HG02938 (cell line): ENCODE data around the gene SELENON.

Experiments
- ATAC-seq: cut with Tn5 transposase; IDR thresholded peaks from one replicate; pipeline ENCODE4 v1.9.1; 2021; ENCODE audit warnings: mild to moderate bottlenecking, moderate library complexity; ENCODE audit not compliant: unreplicated experiment

Gene SELENON

DNA sequence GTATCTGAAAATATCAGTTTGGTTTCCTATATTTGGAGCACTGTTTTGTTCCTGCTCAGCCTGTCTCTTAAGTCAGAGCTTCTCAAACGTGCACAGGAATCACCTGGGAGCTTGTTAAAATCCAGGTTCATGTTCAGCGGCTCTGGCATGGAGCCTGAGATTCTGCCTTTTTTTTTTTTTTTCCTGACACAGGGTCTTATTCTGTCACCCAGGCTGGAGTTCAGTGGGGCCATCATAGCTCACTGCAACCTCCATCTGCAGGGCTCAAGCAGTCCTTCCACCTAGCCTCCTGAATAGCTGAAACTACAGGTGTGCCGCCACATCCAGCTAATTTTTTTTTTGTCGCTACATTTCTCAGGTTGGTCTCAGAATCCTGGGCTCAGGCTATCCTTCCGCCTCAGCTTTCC, 12.2 kb upstream of the SELENON start:
- ATAC-seq = no peak

DNA sequence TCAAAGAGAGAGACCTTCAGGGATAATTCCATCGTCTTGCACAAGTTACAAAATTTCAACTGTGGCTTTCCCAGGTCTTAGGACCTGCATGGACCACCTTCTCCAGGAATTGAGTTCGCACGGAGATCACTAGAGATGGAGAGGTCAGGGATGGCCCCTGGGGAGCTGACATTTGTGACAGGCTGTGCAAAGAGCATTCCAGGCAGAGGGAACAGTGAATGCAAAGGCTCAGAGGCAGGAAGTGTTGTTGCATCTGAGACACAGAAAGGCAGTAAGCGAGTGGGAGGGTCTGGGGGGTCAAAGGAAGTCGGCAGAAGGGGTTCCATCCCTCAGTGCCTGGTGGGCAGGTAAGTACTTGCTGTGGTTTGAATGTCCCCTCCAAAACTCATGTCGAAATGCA, 9.5 kb upstream of the SELENON start:
- ATAC-seq = no peak

DNA sequence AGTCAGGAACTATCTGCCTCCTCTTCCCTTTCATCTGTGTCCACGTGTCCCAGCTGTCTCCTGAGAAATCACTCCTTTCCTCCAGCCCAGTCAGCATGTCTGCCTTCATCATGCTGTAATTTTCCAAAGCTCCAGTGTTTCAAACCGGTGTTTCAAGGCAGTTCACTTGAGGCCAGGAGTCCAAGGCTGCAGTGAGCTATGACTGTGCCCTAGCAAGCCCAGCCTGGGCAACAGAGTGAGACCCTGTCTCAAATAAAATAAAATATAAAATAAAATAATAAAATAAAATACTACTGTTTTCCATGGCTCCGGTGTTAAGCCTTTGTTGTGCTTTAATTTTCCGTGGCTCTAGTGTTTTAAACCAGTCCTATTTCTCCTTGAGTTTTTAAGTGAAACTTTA, 7.9 kb upstream of the SELENON start:
- no peak for ATAC-seq

DNA sequence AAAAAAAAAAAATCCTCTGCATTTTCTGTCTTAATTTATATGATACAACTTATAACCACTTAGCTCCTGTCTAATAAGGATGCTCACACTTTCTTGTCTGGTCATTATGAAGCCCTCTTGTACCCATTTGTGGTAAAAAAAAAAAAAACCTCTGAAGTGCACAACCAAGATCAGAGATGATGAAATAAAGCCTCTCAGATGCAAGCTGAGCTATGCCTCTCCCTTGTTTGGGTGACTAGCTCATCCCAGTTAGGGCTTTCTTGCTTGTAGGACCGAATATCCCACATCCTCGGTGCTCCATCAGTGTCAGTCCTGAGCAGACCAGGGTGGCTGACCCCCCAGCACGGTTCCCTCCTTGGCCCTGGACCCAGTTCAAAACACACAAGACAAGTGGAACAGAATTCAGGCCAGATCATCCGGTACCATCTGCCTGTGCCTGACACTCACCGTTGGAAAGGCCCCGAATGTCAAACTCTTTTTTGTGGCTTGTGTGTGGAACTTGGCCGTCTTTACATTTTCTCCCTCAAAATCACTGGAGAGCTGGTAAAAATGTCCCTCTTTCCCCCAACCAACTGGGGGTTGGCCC, 6.3 kb upstream of the SELENON start:
- no peak for ATAC-seq

DNA sequence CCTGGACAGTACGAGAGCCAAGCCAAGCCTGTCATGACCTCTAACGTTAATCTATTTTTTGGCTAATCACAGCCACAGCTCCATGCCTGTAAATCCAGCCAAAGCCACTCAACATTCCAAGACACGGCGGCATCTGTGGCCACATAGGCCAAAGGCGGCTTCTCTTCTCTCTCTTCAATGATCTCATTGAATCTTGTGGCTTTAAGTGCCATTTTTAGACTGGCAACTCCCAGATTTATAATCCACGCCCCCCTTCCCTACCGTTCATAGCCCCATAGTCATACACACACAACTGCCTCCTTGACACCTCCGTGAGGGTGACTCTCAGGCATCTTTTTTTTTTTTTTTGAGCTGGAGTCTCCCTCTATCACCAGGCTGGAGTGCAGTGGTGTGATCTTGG, 5.7 kb upstream of the SELENON start:
- no peak for ATAC-seq

DNA sequence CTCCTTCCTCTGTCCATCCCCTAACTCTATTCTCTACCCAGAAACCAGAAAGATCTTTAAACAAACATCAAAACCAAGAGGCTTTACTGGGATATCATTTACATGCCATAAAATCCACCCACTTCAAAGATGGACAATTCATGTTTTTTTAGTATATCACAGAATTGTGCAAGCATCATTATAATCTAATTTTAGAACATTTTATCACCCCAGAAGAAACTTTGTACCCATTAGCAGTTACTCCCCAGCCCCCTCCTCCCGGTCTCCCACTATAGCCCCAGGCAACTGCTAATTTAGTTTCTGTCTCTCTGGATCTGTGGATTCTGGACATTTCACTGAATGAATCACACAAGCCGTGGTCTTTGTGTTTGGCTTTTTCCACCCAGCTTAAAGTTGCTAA, 4.8 kb upstream of the SELENON start:
- no peak for ATAC-seq

DNA sequence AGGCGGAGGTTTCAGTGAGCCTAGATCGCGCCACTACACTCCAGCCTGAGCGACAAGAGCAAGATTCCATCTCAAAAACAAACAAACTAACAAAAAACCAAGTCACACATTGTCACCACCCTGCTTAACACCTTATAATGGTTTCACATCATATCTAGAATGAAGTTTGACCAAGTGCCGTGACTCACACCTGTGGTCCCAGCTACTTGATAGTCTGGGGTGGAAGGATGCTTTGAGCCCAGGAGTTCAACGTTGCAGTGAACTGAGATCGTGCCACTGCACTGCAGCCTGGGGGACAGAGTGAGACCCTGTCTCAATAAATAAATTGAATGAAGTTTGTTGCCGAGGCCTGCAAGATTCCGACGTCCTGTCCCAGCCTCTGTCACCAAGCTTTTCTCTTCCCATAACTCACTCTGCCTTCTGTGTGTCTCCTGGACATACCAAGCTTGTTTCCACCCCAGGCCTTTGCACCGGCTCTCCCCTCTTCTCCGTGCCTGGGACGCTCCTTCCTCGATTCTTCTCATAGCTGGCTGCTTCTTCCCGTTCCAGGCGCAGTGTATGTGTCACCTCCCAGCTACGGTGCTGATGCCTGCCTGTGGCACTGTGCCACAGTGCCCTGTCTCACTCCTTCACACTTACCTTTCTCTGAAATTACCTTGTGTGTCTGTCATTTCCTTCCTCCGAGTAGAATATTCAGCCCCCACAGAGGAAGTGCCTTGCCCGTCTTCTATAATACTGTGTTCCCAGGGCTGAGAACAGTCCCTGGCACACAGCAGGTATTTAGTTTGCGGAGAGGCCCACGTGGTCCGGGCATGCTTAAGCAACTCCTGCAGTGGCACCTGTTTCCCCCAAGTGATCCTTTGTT, 3.8 kb upstream of the SELENON start:
- no peak for ATAC-seq

DNA sequence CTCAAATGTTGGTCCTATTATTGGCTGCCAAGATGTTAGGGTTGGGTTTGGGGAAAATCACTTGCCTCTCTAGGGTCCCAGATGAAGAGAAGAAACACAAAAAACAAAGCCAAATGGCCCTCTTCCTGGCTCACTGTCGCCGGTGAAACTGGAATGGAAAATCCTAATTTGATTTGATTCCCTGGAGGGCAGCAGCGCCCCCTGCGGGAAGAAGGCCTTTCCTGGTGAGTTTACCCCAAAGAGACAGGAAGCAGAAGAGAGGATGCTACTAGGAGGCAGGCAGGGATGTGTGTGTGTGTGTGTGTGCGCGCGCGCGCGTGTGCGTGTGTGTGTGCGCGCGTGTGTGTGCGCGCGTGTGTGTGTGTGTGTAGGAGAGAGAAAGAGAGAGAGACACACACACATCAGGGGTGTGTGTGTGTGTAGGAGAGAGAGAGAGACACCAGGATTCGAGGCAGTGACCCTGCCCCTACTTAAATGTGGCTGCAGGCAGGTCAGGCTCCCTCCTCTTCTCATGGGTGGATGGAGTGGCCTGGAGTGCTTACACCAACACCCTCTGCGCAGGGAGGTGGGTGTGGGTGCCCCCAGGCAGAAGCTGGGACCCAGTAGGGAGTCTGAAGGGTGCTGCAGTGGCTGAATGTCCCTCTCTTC, 3.1 kb upstream of the SELENON start:
- ATAC-seq = no peak

DNA sequence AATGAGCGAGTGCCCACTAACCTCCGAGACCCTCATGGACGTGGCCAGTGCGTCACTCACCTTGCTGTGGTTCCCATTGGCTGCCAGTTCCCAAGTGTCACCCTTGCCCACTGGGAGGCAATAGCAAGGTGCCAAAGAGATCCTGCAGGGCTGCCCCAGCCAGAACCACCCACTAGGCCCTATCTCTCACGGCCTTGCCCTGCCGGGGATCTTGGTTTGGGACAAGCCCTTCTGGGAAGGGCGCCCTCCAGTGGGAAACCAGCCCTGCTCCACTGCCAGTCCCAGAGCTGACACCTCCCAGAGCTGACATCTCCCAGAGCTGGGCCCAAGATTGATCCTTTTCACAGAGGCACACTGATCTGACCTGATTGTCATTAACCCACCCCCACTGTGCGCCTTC, 2.1 kb upstream of the SELENON start:
- ATAC-seq = no peak

DNA sequence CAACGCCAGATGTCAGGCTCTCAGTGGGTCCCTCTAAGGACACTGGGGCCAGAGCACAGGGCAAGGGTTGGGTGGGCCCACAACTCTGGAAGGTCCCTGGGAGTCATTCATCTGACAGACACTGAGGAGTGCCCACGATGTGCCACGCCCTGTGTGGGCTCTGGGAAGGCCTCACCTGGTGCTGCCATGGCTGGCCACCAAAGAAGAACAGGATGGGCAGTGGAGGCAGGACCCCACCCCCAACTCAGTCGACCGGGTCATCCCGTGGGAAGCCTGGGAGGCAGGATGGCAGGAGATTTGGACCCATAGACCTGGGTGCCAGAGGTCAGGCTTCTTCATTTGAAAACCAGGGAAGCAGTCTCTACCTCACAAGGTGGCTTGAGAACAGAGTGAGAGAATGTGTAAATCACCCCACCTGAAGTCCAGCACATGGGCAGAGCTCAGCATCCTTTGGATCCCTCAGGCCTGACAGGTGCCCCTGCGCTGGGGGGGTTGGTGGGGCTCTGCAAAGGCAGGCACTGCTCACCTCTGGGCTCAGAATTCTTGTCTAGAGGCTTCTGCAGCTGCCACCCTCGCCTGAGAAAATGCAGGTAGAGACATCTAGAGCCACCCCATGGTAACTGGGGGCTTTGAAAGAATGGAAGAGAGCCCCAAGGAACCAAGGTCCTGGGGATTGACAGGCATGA, 1.2 kb upstream of the SELENON start:
- ATAC-seq = no peak

DNA sequence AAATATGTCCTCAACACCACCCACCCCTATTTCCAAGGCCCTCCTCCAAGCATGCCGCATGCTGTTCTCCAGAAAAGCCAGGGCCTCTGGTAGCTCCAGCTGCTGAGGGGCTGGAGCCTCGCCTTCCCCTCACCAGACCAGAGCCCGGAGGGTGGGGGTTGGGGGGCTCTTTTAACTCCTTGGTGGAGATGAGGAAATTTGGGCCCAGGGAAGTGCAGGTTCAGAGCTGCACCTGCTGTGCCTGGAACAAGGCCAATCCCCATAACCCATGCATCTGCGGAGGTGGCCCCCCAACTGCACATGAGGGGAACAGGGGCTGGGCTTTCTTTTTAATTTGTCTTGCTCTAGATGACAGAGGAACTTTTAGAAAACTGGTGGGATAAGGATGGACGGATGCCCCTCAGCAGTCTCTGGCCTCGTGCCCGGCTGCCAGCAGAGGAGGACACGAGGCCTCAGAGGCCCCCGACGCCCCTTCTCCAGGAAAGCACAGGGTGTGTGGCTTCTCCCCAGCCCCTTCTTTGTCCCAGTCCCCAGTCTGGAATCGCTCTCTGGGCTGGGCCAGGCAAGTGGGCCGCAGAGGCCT, 550 bp upstream of the SELENON start:
- ATAC-seq = no peak

DNA sequence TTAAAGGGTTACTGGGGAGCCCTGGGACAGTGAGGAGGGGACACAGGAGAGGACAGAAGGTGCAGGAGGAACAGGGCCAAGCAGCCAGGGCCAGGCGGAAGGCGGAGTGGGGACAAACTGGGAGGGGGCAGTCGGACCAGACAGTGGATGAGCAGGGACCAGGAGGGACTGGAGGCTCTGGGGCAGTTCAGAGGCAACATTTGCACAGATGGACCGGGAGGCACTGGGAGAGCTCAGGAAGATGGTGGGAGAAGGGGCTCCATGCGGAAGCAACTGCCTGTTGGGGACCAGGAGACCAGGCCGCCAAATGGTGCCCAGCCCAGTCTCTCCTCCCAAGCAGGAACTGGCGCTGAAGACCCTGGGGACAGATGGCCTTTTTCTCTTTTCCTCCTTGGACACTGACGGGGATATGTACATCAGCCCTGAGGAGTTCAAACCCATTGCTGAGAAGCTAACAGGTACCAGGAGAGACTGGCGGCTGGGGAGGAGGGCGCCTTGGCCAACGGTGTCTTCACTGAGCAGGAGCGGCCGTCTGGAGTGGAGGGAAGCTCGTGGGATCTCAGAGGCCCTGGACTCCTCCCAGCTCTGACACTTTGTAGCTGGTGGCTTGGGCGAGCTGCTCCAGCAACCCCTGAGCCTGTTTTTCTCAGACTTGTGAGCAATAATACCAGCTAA, 847 bp downstream of the SELENON start:
- no peak for ATAC-seq

DNA sequence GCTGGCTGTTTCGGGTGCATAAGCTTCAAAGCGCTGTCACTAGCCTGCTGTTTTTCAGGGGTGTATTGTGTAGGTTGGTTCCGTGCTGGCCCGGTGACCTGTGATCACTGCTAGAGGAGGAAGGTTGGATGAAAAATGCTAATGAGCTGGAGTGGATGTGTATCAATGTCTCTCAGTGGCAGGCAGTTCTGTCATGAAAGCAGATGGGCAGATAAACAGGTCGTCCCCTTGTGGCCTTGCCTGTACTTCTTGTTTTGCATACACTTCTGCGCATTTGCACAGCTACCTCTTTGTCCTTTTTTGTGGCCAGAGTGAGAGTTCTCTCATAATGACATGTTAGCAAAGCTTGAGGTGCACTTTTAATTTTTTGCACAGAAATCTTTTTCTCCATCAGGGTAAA, 2.9 kb downstream of the SELENON start:
- ATAC-seq = no peak

DNA sequence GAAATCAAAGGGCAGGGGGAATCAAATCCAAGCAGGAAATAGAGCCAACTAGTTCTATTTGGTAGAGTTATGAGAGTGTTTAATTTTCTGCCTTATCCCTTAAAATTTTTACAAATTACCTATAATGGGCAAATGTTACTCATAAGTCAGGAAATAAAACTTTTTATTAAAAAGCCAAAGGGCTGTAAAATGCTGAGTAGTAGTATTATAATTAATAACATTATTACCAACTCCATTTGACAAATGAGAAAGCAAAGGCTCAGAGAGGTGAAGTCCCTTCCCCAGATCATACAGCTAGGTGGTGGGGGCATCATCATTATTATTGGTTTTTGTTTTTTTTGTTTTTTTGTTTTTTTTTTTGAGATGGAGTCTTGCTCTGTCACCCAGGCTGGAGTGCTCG, 3.4 kb downstream of the SELENON start:
- ATAC-seq = no peak

DNA sequence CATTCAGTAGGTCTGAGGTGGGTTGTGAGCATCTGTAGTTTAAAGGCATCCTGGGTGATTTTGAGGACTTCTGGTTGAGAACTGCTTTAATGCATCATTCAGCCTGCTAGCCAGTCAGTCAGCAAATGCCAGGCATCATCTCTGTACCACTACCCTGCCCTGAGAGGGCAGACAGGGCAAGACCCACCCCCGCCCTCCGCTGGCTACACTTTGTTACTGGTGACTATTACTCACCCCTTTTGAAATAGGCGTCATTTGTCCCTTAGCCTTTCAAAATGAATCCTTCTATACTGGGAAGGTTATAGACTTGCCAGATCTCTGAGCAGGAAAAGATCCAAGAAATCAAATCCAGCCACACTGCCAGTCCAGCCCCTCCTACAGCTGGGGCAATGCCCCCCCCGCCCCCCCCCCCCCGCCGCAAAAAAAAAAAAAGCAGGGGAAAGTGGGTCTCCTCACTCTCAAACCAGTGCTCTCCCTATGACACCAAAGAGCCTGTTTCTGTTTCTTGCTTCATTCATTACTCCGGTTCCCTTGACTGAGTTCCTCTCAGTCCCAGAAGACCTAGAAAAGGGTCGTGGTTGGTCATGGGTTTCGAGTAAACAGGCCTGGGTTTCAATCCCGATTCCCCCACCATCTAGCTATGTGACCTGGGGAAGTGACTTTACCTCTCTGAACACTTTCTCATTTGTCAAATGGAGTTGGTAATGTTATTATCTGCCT, 4.4 kb downstream of the SELENON start:
- no peak for ATAC-seq

DNA sequence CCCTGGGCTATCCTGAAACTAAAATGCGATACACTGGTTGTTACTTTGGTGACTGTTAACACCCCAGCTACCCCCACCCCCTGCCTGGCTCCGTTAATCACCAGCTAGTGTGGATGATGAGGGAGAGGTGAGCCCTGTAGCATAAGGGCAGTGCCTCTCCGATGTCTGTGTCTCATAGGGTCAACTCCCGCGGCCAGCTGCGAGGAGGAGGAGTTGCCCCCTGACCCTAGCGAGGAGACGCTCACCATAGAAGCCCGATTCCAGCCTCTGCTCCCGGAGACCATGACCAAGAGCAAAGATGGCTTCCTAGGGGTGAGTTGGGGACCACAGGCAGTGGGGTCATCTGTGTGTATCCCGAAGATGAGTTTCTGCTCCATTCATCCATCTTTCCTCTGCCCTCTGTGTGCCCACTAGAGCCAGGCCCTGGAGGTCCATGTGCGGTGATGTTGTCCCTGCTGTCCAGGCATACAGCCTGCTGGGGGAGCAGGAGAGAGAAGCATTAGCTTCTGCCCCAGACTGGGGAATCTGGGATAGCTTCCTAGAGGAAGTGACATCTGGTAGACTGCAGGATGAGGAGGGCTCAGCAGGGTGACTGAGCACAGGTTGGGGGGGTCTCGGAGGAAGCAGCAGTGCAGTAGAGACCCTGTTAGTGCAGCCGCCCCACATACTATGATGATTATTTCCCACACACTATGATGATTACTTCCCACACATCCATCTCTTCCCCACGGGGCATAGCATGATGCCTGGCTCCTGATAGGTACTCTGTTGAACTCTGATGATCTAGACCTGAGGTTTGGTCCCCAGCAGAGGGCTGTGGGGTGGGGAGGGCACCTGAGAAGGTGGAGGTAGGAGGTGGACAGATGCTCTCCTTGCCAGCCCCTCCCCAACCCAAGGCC, 5.2 kb downstream of the SELENON start:
- ATAC-seq = no peak

DNA sequence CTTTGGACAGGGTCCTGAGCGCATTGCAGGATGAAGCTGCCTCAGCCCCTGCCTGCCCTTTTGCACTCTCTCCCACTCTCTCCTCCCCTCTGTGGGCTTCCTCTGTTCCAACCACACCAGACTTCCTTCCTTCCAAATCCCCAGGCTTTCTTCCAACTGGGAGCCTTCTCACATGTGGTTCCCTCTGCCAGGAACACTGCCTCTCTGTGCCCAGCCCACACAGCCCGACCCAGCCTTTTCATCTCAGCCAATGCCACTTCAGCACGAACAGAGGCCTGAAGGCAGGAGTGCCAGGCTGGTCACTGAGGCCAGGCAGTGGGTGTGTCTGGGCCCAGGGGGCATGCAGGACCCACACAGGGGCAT, 5.9 kb downstream of the SELENON start:
- no peak for ATAC-seq

DNA sequence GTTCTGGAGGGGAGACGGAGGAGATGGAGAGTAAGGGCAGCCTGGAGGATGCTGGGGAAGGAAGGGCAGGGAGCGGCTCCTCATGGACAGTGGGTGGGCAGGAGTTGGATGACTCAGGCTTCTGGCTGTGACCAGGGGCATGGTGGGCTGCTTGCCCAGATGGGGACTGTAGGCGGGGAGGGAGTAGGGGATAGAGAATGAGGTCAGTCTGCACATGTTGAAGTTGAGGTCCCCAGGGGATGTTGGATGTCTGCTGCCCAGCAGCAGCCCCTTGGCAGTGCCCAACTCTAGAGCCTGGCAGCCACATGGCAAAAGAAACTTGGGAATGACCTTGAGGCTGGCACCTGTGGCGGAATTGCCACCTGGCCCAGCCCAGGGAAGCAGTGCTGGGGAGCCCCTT, 6.4 kb downstream of the SELENON start:
- ATAC-seq = no peak
